Nucleus accumbens (tissue), 56 donors: ENCODE data around the gene PSMD14.
"Not testable (repeated sequence)": the region's sequence is repeated elsewhere in the genome, so short reads cannot be mapped to it uniquely, and the experiment has no call there.

Experiments
- DNase-seq, 56 donors: peaks; one replicate each; lab custom pipeline; 2025; lab: John Stamatoyannopoulos, UW

Gene PSMD14

DNA sequence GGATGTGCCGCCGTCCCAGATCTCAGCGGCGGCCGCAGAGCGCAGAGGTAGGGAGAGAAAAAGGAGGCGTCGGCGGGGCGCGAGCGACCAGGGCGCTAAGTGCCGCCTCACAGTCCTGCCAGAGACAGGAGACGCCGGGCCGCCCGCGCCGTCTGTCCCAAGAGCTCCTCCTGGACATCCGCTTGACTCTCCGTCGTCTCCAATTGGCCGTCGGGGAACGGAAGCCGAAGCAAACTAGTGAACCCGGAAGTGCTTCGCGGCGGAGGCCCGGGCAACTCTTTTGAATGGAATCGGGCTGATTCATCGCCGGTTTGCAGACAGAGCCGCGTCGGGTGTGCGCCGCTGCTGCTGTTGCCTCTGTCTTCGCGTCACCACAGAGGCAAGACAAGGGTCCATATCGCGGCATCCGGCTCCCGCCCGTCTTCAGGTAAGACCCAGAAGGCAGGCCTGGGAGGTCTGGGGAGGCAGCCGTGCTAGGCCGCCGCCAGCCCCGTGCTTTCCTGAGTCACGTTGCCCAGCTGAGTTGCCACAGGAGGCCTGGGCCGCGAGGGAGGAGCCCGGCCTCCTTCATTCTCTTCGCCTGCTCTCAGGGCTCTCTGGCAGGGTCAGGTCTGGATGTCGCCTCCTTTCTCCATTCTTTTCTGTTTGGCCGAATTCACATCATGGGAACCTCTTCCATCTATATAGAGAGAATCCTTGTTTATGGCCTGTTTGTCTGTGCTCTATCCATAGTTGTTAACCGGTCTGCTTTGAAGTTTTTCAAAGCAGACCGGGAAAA lies at the start of gene PSMD14:
Gene PSMD14 (plus strand): TSS at position 248 of the 778 bp plus-strand sequence. CDS start 10,401 bp downstream, outside the sequence.
- DNase-seq = peak in 55 of 56 donors; percentile 50 to 93 (median 84)

DNA sequence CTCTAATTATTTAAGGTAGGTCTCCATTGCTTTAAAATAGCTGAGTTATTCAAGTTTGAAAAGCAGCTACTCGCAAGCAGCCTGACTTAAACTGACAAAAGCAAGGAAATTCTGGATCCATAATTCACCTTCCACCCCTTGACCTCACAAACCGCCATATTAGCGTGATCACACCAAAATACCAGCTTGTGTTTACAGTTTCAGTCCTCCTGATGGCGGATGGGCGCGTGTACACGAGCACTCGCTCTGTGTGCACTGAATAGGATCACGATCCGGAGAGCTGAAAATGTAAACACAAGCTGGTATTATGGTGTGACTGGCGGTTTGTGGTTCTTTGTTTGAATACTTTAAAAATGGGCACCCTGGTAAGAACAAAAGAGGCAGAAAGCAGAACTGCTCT lies 42.4 kb upstream of the PSMD14 start:
- no peak for DNase-seq

DNA sequence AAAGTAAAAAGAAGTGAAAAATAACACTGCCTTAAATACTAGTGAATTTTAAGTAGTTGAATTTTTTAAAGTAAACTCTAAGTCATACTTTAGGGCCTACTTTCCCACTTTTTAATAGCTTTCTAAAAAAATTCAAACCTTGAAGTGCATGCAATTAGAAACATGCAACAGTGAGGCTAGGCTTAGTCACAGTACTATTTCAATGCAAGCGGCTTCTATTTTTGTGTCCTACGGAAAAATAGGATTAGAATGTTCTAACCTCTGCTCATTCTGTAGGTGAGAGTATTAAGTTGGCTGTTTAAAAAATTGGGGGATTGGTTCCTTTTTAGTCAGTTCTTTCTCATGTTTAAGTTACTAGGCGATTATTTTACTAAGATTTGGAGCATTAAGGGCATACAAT lies 39.1 kb upstream of the PSMD14 start:
- DNase-seq = peak in 2 of 56 donors; percentile 20 to 22

DNA sequence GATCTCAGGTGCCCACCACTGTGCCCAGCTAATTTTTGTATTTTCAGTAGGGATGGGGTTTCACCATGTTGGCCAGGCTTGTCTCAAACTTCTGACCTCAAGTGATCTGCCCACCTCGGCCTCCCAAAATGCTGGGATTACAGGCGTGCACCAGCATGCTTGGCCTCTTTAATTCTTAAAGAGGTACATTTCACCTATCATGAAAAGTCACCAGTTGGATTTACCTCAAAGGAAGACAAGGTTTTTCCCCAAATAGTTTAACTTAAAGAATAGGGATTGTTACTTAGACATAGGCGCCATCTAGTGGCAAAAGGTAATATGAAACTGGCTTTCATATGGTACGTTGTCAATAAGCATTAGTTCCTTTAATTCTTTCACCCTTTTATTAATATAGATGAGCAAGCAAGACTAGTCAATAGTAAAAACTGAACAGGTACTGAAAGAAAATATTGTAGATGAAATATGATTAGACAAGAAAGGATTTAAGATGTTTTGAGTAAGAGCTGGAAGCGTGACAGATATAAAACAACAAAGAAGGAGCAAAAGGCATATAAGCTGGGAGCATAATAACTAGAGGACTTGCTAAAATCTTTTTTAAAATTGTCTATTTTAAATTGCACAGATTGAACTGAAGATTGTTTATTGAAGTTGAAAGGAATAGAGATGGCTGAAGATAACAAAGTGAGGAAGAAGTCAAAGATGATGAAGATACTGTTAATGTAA lies 35.0 kb upstream of the PSMD14 start:
- DNase-seq = peak in 3 of 56 donors; percentile 2 to 5 (median 3)

DNA sequence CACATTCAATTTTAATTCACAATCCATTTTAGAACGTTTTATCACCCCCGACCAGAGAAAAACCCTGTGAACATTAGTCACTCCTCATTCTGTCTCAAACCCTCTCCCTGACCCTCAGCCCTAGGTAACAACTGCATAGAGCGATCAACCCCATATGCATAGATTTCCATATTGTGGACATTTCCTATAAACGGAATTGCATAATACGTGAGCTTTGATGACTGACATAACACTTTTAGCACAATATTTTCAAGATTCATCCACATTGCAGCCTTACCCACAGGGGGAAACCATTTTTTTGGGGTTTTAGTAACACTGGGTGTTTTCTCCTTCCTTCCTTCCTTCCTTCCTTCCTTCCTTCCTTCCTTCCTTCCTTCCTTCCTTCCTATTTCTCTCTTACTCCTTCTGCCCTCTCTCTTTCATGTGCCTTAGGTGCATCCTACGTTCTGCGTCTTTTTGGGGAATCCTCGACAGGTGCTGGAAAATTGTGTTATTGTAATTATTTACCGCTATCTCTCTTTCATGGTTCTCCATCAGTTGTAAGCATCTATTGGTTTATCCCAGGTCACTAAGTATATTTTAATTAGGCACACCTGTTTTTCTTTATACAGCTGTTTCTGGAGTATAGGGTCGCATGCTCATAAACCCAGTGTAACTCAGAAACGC lies 29.5 kb upstream of the PSMD14 start:
- DNase-seq = not testable (repeated sequence)

DNA sequence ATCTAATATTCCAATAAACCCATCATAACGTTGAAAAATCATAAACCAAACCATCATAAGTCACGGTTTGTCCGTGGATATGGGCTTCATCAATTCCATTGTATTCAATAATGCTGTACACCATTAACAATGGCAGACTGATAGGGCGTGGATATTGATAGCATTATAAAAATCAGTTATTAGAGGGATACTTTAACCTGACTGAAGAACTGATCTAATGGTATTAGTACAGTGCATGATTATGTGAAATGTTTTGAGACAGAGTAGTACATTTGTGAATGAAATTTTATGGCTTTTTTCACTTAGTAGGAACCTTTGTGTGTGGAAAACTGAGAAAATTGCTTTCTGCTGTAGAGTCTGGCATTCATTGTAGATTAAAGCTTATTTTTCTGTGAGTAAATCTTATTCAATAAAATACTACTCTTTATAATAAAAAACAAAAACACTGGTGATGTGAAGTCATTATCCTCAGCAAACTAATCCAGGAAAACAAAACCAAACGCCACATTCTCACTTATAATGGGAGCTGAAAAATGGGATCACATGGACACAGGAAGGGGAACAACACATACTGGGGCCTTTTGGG lies 28.9 kb upstream of the PSMD14 start:
- DNase-seq = not testable (repeated sequence)

DNA sequence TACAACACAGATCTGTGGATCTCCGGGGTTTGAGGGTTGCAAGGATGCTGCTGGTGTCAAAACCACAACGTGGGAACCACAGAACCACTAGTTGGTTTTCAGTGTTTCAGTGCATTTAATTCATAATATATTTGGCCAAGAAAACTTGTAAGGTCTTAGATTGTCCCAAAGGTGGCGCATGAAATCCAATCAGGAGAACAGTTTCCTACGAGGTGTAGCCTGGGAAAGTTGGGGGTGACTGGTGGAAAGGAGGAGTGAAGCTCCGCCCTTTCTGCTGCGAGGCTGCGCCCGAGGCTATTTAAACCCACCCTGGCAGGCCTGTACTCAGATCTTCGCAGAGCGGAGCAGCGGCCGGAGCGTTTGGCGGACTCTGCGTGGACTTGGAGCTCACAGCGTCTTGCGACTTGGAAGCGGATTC lies 27.3 kb upstream of the PSMD14 start:
- not testable (repeated sequence) for DNase-seq

DNA sequence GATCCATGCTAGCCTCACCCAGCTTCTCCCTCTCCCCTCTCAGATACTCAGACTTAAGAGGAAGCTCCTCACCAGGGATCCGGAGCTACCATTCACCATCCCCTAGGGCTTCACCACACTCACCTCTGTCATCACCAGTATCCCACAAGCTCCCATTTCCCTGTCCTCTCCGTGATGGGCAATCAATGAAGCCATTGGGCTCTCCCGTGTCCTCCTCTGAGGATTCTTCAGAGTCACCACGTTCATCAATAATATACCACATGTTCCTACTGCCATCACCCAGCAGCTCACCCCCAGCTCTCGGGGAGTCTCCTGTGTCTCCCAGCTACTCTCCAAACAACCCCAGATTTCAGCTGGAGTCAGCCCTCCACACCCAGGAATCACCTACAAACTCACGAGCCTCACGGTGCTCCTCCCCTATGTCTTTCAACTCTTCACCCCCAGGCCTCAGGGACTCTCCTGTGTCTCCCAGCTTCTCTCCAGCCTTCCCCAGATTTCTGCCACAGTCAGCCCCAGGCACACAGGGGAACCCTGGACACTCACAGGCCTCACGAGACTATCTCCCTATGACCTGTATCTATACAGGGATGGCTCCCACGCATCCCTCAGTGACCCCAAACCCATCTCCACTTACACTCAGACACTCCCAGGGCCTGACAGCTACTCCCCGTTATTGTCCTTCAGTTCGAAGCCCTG lies 26.5 kb upstream of the PSMD14 start:
- DNase-seq = not testable (repeated sequence)

DNA sequence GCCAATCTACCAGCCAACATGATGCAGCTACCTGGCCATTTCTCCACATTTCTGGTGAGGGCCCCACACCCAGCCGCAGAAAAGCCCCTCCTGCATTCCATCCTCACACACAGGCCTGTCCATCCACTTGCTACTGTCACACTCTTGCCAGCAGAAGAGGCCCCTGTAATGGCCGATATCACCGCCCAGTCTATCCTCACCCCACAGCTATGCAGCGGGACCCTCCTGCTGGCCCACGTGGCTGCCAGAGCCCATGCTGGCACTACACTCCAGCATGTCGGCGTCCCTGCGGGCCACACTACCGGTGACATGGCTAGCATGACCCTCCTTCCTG lies 25.9 kb upstream of the PSMD14 start:
- not testable (repeated sequence) for DNase-seq

DNA sequence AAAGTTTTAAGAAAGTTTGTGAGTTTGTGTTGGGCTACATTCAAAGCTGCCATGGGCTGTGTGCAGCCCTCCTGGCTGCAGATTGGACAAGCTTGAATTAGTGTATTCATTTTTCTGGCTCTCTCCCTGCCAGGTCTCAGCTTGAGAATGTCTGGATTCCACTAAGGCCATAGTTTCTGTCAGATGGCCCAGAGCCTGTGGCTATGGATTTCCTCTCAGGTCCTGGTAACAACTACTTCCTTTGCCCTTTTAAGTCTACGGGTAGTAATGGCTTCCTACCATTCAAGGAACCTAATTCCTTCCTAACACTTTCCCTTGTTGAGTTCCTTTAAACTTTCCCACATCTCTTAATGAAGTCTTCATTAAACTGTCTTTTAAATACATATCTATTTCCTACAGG lies 24.3 kb upstream of the PSMD14 start:
- no peak for DNase-seq

DNA sequence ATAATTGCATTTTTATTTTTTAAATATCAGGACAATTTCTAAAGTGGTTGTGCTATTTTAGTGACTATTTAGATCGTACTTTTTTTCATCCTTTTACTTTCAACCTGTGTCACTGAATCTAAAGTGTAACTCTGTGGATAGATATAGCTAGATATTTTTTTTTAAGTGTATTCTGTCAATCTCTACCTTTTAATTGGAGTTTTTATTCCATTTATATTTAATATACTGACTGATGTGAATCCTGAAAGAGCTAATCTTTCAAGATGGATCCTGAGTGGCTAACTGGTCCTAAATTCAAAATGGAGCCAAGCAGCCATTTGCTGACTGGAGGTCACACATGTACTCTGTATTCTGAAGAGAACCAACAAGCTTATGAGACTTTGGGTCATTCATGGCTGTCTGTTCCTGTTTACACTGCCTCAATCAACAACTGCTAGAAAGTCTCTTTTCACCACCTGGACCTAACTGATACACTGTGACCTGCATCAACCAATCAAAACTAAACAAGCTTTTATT lies 4.6 kb upstream of the PSMD14 start:
- no peak for DNase-seq

DNA sequence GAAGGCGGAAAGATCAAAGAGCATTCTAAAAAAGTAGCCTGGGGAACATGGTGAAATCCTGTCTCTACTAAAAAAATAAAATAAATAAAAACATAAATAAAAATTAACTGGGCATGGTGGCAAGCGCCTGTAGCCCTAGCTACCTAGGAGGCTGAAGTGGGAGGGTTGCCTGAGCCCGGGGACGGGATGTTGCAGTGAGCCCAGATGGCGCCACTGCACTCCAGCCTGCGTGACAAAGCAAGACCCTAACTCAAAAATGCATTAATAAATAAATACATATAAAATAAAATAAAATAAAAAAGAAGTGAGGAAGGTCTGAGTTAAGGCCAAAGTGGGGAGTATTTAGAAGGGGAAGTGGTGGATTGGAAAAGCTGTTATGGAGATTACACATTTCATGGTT lies 1.3 kb upstream of the PSMD14 start:
- no peak for DNase-seq

DNA sequence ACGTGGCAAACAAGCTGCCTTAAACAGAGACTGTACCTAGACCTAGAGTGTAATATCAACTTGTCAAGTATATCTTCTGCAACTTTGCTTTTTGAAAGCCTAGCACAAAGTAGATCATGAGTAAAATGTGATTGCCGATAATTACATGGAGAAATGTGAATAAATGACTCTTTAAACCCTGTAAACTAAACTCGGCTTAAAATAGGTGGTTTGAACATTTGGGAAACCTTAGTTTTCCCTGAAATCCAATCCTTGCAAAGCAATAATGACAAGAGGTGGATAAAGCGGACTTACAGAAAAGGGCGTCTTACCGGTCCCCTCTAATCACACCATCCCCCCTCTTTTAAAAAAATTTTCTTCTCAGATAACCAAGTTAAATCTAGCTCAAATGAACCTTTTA lies 549 bp upstream of the PSMD14 start:
- DNase-seq = no peak

DNA sequence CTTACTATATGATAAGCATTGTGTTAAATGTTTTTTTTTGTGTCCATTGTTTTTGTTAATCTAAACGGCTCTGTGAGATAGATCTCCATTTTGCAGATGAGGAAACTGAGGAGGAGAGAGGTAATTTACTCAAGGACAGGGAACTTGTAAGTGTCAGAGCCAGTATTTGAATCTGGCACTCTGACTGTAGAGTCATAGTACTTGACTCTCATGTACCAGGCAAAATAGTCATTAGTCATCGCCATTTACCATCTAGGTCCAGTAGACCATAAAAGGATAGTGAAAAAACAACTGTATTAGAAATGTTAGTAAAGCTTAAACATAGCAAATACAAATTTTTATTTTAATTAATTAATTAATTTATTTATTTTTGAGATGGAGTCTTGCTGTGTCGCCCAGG lies 4.8 kb downstream of the PSMD14 start:
- no peak for DNase-seq

DNA sequence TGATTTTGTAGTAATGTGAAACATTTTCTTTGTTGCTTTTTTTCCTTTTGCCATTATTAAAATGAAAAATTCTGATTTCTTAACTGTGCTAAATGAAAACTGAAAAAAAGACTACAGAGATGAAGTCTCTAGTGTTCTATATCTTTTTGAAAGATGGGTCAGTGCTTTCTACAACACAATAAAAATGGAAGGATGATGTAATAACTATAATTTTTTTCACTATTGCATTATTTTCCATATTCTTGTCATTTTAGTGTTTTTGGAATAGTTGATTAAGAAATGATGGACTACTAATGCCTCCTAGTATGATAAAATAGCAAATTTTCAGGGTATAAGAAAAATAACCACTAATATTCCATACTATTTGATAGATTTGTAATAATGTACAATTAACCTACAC lies 7.2 kb downstream of the PSMD14 start:
- DNase-seq = no peak

DNA sequence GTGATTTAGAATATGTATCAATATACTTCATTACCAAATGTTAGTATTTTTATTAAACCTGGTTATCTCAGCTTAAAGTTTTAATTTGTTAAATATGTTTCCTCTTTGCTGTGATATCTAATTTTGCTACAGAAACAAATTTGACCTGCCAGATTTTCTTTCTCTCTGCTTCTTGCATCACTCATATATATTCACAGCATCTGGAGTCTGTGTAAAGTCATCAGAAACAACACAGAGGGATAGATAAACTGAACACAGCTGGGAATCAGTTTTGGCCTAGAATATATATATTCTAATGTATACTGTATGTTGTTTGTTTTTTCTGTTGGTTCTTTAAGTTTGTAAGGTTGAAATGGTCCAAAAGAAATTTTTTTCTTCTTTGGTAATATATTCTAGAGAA lies 8.5 kb downstream of the PSMD14 start:
- no peak for DNase-seq

DNA sequence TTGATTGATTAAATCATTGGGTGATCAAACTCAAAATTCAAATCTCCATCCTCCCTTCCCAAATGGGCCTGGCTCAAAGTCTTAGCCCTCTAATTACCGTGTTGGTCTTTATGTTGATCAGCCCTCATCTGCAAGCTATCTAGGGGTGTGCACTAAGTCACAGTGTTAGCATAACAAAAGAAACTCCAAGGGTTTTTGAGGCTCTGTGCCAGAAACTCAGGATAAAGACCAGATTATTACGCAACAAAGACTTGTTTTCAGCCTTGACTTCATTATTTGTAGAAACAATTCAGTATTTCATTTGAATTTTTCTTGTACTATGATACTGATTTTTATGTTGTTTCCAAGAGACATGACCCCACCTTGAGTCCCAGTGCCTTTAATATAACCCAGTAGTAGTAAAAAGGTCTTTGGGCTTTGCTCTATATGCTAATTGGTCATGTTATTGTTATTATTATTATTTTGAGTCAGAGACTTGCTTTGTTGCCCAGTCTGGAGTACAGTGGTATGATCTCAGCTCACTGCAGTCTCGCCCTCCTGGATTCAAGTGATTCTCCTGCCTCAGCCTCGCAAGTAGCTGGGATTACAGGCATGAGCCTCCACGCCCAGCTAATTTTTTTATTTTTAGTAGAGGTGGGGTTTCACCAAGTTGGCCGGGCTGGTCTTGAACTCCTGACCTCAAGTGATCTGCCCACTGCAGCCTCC lies 13.9 kb downstream of the PSMD14 start:
- DNase-seq = no peak

DNA sequence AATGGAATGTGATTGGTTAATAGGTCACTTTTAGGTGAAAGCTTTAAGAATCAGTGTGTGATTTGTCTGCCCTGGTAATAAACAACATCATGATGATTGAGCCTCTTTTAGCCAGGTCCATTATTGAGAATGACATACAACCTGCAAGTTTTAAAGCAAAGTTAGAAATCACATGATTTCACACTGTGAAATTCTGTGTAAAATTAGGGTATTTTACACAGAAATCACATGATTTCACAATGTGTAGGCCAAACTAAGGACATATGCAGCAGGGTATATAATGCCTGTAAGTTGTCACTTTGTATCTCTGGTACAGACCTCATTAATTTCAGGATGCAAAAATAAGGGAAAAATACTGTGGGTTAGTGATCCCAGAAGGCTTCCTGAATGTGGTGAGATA lies 16.7 kb downstream of the PSMD14 start:
- no peak for DNase-seq

DNA sequence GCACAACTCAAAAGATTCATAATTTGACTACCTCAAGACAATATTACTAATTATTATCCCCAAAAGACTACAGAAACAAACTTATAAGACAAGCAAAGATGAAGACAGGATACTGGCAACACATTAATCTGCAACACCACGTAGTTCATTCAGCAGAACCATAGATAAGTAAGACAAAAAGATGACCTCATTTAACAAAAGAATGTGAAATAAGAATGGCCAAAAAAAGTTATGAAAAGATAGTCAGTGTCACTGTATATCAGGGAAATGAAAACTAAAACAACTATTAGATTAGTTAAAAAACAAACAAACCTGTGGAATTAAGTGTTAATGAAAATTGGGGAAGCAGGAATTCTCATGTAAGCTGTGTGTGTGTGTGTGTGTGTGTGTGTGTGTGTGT lies 19.4 kb downstream of the PSMD14 start:
- DNase-seq = no peak
